Measurements from ENCODE around the gene PDE10A.

Gene PDE10A

GRCh38 chr6:165618241-165618640 is 44.8 kb downstream of the PDE10A start:
- no peak overlapping the region for H3K27ac ChIP-seq (replicated peaks)
- no peak for DNase-seq (ENCODE audit: low read depth in 1 of 2, low spot score in 1 of 2)

DNA sequence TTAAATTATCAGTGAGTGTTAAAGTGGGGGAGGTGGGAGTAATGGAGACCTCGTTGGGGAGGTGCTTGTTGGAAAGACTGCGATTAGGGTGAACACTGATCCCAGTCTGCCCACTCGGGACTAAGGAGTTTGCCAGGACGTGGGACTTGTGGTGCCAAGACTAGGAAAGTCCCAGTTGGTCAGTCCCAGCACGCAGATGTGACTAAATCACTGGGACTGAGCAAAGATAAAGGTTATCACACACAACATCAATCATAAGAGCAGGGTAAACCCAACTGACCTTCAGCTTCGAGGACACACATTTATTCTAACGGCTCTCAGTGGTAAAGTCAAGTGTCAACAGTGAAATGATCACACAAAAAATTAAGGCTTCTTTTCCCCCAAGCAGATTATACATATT is 45.5 kb downstream of the PDE10A start:
- no peaks in the 10 kb centered on the region for H3K27me3 ChIP-seq (ENCODE audit: insufficient read depth, poor library complexity, severe bottlenecking)
- TF ChIP-seq SPI1 (IDR thresholded peaks at IDR 0.05; ENCODE audit: borderline replicate concordance, low read depth): no peak
- TF ChIP-seq, protein P1, sequence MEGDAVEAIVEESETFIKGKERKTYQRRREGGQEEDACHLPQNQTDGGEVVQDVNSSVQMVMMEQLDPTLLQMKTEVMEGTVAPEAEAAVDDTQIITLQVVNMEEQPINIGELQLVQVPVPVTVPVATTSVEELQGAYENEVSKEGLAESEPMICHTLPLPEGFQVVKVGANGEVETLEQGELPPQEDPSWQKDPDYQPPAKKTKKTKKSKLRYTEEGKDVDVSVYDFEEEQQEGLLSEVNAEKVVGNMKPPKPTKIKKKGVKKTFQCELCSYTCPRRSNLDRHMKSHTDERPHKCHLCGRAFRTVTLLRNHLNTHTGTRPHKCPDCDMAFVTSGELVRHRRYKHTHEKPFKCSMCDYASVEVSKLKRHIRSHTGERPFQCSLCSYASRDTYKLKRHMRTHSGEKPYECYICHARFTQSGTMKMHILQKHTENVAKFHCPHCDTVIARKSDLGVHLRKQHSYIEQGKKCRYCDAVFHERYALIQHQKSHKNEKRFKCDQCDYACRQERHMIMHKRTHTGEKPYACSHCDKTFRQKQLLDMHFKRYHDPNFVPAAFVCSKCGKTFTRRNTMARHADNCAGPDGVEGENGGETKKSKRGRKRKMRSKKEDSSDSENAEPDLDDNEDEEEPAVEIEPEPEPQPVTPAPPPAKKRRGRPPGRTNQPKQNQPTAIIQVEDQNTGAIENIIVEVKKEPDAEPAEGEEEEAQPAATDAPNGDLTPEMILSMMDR (IDR thresholded peaks at IDR 0.05; ENCODE audit: insufficient read depth, low read length): no peak
- no peak for TF ChIP-seq GABPA (IDR thresholded peaks at IDR 0.05; ENCODE audit: low read depth)
- no peak for TF ChIP-seq REST (IDR thresholded peaks at IDR 0.05; ENCODE audit: insufficient replicate concordance, low read depth)
- no peak for TF ChIP-seq POLR2AphosphoS5 (IDR thresholded peaks at IDR 0.05; ENCODE audit: low read depth)
- no peak for DNase-seq (ENCODE audit: low read depth in 1 of 2, low spot score in 1 of 2)
- no peak overlapping the region for H3K4me3 ChIP-seq (replicated peaks; ENCODE audit: insufficient read depth, low read length)
- no peak overlapping the region for H3K27ac ChIP-seq (replicated peaks)

More at GRCh38 chr6:165618241-165618640, 44.8 kb downstream of the PDE10A start:
- Histone ChIP-seq H3K27me3 (ENCODE audit: insufficient read depth, poor library complexity, severe bottlenecking) (no peaks in the 10 kb centered on the region), H3K4me3 (replicated peaks; ENCODE audit: insufficient read depth, low read length) (no peak overlapping the region)
- TF ChIP-seq SPI1 (IDR thresholded peaks at IDR 0.05; ENCODE audit: borderline replicate concordance, low read depth): no peak
- TF ChIP-seq REST (IDR thresholded peaks at IDR 0.05; ENCODE audit: insufficient replicate concordance, low read depth): no peak
- TF ChIP-seq POLR2AphosphoS5 (IDR thresholded peaks at IDR 0.05; ENCODE audit: low read depth): no peak
- TF ChIP-seq GABPA (IDR thresholded peaks at IDR 0.05; ENCODE audit: low read depth): no peak
- TF ChIP-seq, protein P1 (IDR thresholded peaks at IDR 0.05; ENCODE audit: insufficient read depth, low read length): no peak

DNA sequence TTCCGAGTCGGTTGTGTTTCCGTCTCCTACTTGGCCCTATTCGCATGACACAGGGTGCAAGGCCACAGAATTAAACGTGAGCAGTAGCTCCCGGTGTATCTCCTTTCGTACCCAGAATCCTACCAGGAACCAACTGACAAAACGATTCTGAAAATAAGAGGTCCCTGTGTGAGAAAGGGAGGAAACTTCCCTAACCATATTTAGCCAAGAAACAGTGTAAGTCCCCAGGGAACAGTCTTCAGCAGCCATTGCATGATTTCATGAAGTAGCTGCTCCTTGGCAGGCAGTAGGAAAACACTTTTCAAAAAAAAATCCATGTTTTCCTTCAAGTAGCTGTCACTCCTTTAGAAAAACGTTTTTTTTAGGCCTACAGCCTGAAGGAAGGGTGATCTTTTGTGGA is 46.9 kb downstream of the PDE10A start:
- no peaks in the 10 kb centered on the region for H3K27me3 ChIP-seq (ENCODE audit: insufficient read depth, poor library complexity, severe bottlenecking)
- H3K27ac ChIP-seq (replicated peaks): no peak overlapping the region
- no peak overlapping the region for H3K4me3 ChIP-seq (replicated peaks; ENCODE audit: insufficient read depth, low read length)
- no peak for DNase-seq (ENCODE audit: low read depth in 1 of 2, low spot score in 1 of 2)
- TF ChIP-seq GABPA (IDR thresholded peaks at IDR 0.05; ENCODE audit: low read depth) (no peak), REST (IDR thresholded peaks at IDR 0.05; ENCODE audit: insufficient replicate concordance, low read depth) (no peak), SPI1 (IDR thresholded peaks at IDR 0.05; ENCODE audit: borderline replicate concordance, low read depth) (no peak), POLR2AphosphoS5 (IDR thresholded peaks at IDR 0.05; ENCODE audit: low read depth) (no peak)
- TF ChIP-seq, protein P1 (IDR thresholded peaks at IDR 0.05; ENCODE audit: insufficient read depth, low read length): no peak

Data from HL-60 (cell line).